GM23248 (cell line): ENCODE measurements around the gene CLECL1. TPM values are rescaled to one million over a fixed set of nuclear protein-coding genes. Genes with fewer than 3 reads are reported as not detected.

Experiments
- DNase-seq: peaks from one replicate; pipeline ENCODE4 v3.0.0-alpha.2; 2015
- H2AFZ ChIP-seq: fragments of 200-600 bp; sonication (generic); 2 replicates; pipeline ENCODE4 v1.6.1; 2016; ENCODE audit warnings: antibody characterized with exemption
- H3F3A ChIP-seq: fragments of 200-600 bp; sonication (generic); 2 replicates; pipeline ENCODE4 v1.6.1; 2016; ENCODE audit warnings: mild to moderate bottlenecking, antibody characterized with exemption, mixed run types; ENCODE audit not compliant: insufficient read depth
- H3K27ac ChIP-seq: fragments of 200-600 bp; sonication (generic); 2 replicates; pipeline ENCODE4 v1.5.1; 2016; ENCODE audit warnings: mild to moderate bottlenecking
- H3K27me3 ChIP-seq: fragments of 200-600 bp; sonication (generic); replicated peaks from 2 replicates; pipeline ENCODE4 v1.6.1; 2016; ENCODE audit warnings: mild to moderate bottlenecking; ENCODE audit not compliant: insufficient read depth
- H3K36me3 ChIP-seq: fragments of 200-600 bp; sonication (generic); 2 replicates; pipeline ENCODE4 v1.6.1; 2016; ENCODE audit warnings: low read depth, mild to moderate bottlenecking
- H3K4me1 ChIP-seq: fragments of 200-600 bp; sonication (generic); 2 replicates; pipeline ENCODE4 v1.6.1; 2016; ENCODE audit warnings: mild to moderate bottlenecking; ENCODE audit not compliant: insufficient read depth
- H3K4me2 ChIP-seq: fragments of 200-600 bp; sonication (generic); one replicate; pipeline ENCODE4 v1.6.1; 2016; ENCODE audit warnings: mild to moderate bottlenecking; ENCODE audit not compliant: unreplicated experiment
- H3K4me3 ChIP-seq: fragments of 200-600 bp; sonication (generic); 2 replicates; pipeline ENCODE4 v1.5.1; 2016; ENCODE audit warnings: mild to moderate bottlenecking
- H3K79me2 ChIP-seq: fragments of 200-600 bp; sonication (generic); 2 replicates; pipeline ENCODE4 v1.6.1; 2016; ENCODE audit warnings: mild to moderate bottlenecking; ENCODE audit not compliant: insufficient read depth
- H3K9ac ChIP-seq: fragments of 200-600 bp; sonication (generic); 2 replicates; pipeline ENCODE4 v1.6.1; 2016; ENCODE audit warnings: mild to moderate bottlenecking
- H3K9me2 ChIP-seq: fragments of 200-600 bp; sonication (generic); 2 replicates; pipeline ENCODE4 v1.6.1; 2016; ENCODE audit warnings: mixed run types, mild to moderate bottlenecking, moderate library complexity; ENCODE audit not compliant: insufficient read depth
- H3K9me3 ChIP-seq: fragments of 200-600 bp; sonication (generic); one replicate; pipeline ENCODE4 v1.6.1; 2017; ENCODE audit warnings: low read depth
- H4K20me1 ChIP-seq: fragments of 200-600 bp; sonication (generic); 2 replicates; pipeline ENCODE4 v1.6.0; 2016; ENCODE audit not compliant: insufficient read depth
- EZH2 ChIP-seq: fragments of 200-600 bp; sonication (generic); IDR thresholded peaks from 2 replicates; pipeline ENCODE4 v1.6.1; 2018; ENCODE audit warnings: antibody characterized with exemption, mild to moderate bottlenecking; ENCODE audit not compliant: insufficient read depth, poor library complexity, severe bottlenecking
- EZH2phosphoT487 ChIP-seq: fragments of 200-600 bp; sonication (generic); IDR thresholded peaks from 2 replicates; pipeline ENCODE4 v1.6.1; 2018; ENCODE audit warnings: antibody characterized with exemption, moderate library complexity, mild to moderate bottlenecking, low read depth; ENCODE audit not compliant: insufficient read depth
- WGBS, 2 experiments: methylation state at CpG; one replicate each; pipeline ENCODE4 v1.1.6; 2015 to 2017; ENCODE audit warnings: low lambda C conversion rate in 2 of 2, low coverage in 1 of 2; ENCODE audit errors: missing lambda C conversion rate in 2 of 2; 5-methylcytosine and 5-hydroxymethylcytosine counted together
- in situ Hi-C: fragments of 300-500 bp; cut with MboI; formaldehyde crosslinking; loops from 2 replicates; pipeline ENCODE4 v1.15.0; 2020
- polyA plus RNA-seq: library from polyadenylated mRNA; unstranded; fragments of >200 nt; fragmentation: Nextera tagmentation; extraction: Ambion mirVana; gene quantifications from 2 replicates; pipeline ENCODE4 v1.2.1, GENCODE V29; 2016
- total RNA-seq: library from RNA; depleted of rRNA; stranded (reverse); fragments of >200 nt; shearing (Covaris generic); gene quantifications from 2 replicates; pipeline ENCODE4 v1.2.3, GENCODE V29; 2014; rRNA removed

CLECL1 gene
- total and polyA plus RNA-seq, 2 experiments from 2014 or later, result not detected

DNA sequence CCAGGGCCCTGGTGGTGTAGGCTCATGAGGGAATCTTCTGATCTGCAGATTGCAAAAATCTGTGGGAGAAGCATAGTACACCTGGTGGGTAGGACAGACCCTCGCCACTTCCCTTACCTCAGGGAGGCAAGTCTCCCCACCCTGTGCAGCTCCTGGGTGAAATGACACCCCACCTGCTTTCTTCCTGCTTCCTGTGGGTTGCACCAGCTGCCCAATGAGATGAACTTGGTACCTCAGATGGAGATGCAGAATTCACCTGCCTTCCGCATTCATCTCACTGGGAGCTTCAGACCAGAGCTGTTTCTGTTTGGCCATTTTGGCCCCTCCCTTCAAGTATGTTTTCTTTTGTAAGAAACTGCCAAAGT is 58.7 kb downstream of the CLECL1 start:
- no peaks in the 10 kb centered on the region for H3K9me2 ChIP-seq
- TF ChIP-seq EZH2phosphoT487, result no peak
- no peak for TF ChIP-seq EZH2
- H3K4me2 ChIP-seq, result no peak overlapping the region
- H3K4me1 ChIP-seq, result peaks cover 11% of the 10 kb centered on the region
- H3K27me3 ChIP-seq, result no peaks in the 10 kb centered on the region
- no peak overlapping the region for H3K9ac ChIP-seq
- 94 to 97% methylated on average over 2 of the region's 2 CpGs for WGBS, 2 experiments
- DNase-seq, result no peak
- no peaks in the 10 kb centered on the region for H4K20me1 ChIP-seq
- H3K4me3 ChIP-seq, result no peak overlapping the region
- in situ Hi-C loops, result no loop called here
- H3K36me3 ChIP-seq, result no peaks in the 10 kb centered on the region
- H3K79me2 ChIP-seq, result no peaks in the 10 kb centered on the region
- H3K27ac ChIP-seq, result no peak overlapping the region
- no peaks in the 10 kb centered on the region; the same call in 1 of the 2 replicates for H3F3A ChIP-seq
- H2AFZ ChIP-seq, result no peak overlapping the region
- H3K9me3 ChIP-seq, result no peaks in the 10 kb centered on the region

- peaks cover 11% of the 10 kb centered on the region for H3K4me1 ChIP-seq
- no peaks in the 10 kb centered on the region for H3K9me3 ChIP-seq
- WGBS, 2 experiments, result 67 to 71% methylated on average over 6 of the region's 6 CpGs
- H3K36me3 ChIP-seq, result no peaks in the 10 kb centered on the region
- 0 out of 2 replicates have a peak overlapping the region, but pooled peaks have one; percentile 11 for H3K9ac ChIP-seq
- H2AFZ ChIP-seq, result no peak overlapping the region
- in situ Hi-C loops, result no loop called here
- H3K9me2 ChIP-seq, result no peaks in the 10 kb centered on the region
- no peaks in the 10 kb centered on the region for H3K79me2 ChIP-seq
- H3K4me3 ChIP-seq, result no peak overlapping the region
- no peaks in the 10 kb centered on the region; the same call in 1 of the 2 replicates for H3F3A ChIP-seq
- DNase-seq, result peak; percentile 89
- H3K27ac ChIP-seq, result peak overlapping the region; percentile 59
- no peak for TF ChIP-seq EZH2
- no peak for TF ChIP-seq EZH2phosphoT487
- no peaks in the 10 kb centered on the region for H4K20me1 ChIP-seq
- H3K4me2 ChIP-seq, result no peak overlapping the region
- no peaks in the 10 kb centered on the region for H3K27me3 ChIP-seq
These were observed 59.3 kb downstream of the CLECL1 start for GRCh38 chr12:9673404-9674225.

Other genes starting within 250 kb of the CLECL1 start
- not detected in 2 replicates for gene KLRB1, start 125.2 kb downstream of the CLECL1 start, total RNA-seq
- not detected in 2 replicates for gene KLRB1, start 125.2 kb downstream of the CLECL1 start, polyA plus RNA-seq
- 0.54 and 6.6 TPM in 2 replicates for gene CLEC2D, start 63.4 kb downstream of the CLECL1 start, total RNA-seq
- gene CLEC2D, start 63.4 kb downstream of the CLECL1 start, polyA plus RNA-seq, result 1.1 and 2.8 TPM in 2 replicates
- not detected in 2 replicates for gene CD69, start 27.8 kb upstream of the CLECL1 start, total RNA-seq
- gene CD69, start 27.8 kb upstream of the CLECL1 start, polyA plus RNA-seq, result not detected in 2 replicates
- gene KLRF1, start 94.4 kb upstream of the CLECL1 start, total RNA-seq, result not detected in 2 replicates
- gene KLRF1, start 94.4 kb upstream of the CLECL1 start, polyA plus RNA-seq, result not detected in 2 replicates
- 6.2 and 7.2 TPM in 2 replicates for gene CLEC2B, start 136.3 kb upstream of the CLECL1 start, total RNA-seq
- 11.7 and 12.2 TPM in 2 replicates for gene CLEC2B, start 136.3 kb upstream of the CLECL1 start, polyA plus RNA-seq
- not detected in 2 replicates for gene KLRF2, start 148.4 kb upstream of the CLECL1 start, total RNA-seq
- gene KLRF2, start 148.4 kb upstream of the CLECL1 start, polyA plus RNA-seq, result not detected in 2 replicates
- not detected in 2 replicates for gene CLEC2A, start 199.3 kb upstream of the CLECL1 start, total RNA-seq
- gene CLEC2A, start 199.3 kb upstream of the CLECL1 start, polyA plus RNA-seq, result not detected in 2 replicates
- not detected in 2 replicates for gene CLEC12A, start 238.3 kb upstream of the CLECL1 start, total RNA-seq
- gene CLEC12A, start 238.3 kb upstream of the CLECL1 start, polyA plus RNA-seq, result not detected in 2 replicates